SK-N-SH treated with all-trans-retinoic acid at 6 μM for 48 hours (cell line): ENCODE measurements around the gene HCRTR1.

Experiments
- ATAC-seq: fragments of 200-7000 bp; cut with Tn5 transposase; 3 replicates; pipeline ENCODE4 v1.9.1; 2020; ENCODE audit warnings: mild to moderate bottlenecking, moderate library complexity
- BACH2 ChIP-seq: fragments of 250-450 bp; sonication (Bioruptor Pico); IDR thresholded peaks from 2 replicates; pipeline ENCODE4 v1.9.0; 2021; ENCODE audit warnings: mild to moderate bottlenecking, borderline replicate concordance
- CSDC2 ChIP-seq: fragments of 250-450 bp; sonication (Bioruptor Pico); IDR thresholded peaks from 2 replicates; pipeline ENCODE4 v1.5.0; 2020; ENCODE audit warnings: mild to moderate bottlenecking, moderate library complexity
- ESRRG ChIP-seq: fragments of 250-450 bp; sonication (Bioruptor Pico); IDR thresholded peaks from 2 replicates; pipeline ENCODE4 v1.6.1; 2021; ENCODE audit warnings: mild to moderate bottlenecking
- GLIS3 ChIP-seq: fragments of 250-450 bp; sonication (Bioruptor Pico); IDR thresholded peaks from 2 replicates; pipeline ENCODE4 v1.5.0; 2020; ENCODE audit warnings: mild to moderate bottlenecking, moderate library complexity
- ISL1 ChIP-seq: fragments of 250-450 bp; sonication (Bioruptor Pico); IDR thresholded peaks from 2 replicates; pipeline ENCODE4 v2.1.2; 2022; ENCODE audit warnings: mild to moderate bottlenecking, moderate library complexity
- OSR1 ChIP-seq: fragments of 250-450 bp; sonication (Bioruptor Pico); IDR thresholded peaks from 2 replicates; pipeline ENCODE4 v1.8.0; 2022; ENCODE audit warnings: moderate library complexity, mild to moderate bottlenecking, inconsistent platforms
- PPARA ChIP-seq: fragments of 250-450 bp; sonication (Bioruptor Pico); IDR thresholded peaks from 2 replicates; pipeline ENCODE4 v1.5.0; 2020; ENCODE audit warnings: mild to moderate bottlenecking, borderline replicate concordance
- TCF4 ChIP-seq: fragments of 250-450 bp; sonication (Bioruptor Pico); IDR thresholded peaks from 2 replicates; pipeline ENCODE4 v1.8.0; 2021; ENCODE audit warnings: mild to moderate bottlenecking, moderate library complexity, borderline replicate concordance
- TOX ChIP-seq: fragments of 250-450 bp; sonication (Bioruptor Pico); IDR thresholded peaks from 2 replicates; pipeline ENCODE4 v1.8.0; 2021; ENCODE audit warnings: mild to moderate bottlenecking, moderate library complexity, borderline replicate concordance
- ZC3H10 ChIP-seq: fragments of 250-450 bp; sonication (Bioruptor Pico); IDR thresholded peaks from 2 replicates; pipeline ENCODE4 v1.5.1; 2021; ENCODE audit warnings: mild to moderate bottlenecking, moderate library complexity
- ZFP30 ChIP-seq: fragments of 450-650 bp; formaldehyde crosslinking; IDR thresholded peaks from 2 replicates; pipeline ENCODE4 v1.5.0; 2022; ENCODE audit warnings: mild to moderate bottlenecking, moderate library complexity
- ZNF565 ChIP-seq: fragments of 450-650 bp; formaldehyde crosslinking; conservative IDR thresholded peaks from 2 replicates; pipeline ENCODE4 v1.5.0; 2020; ENCODE audit warnings: low read depth, mild to moderate bottlenecking, moderate library complexity
- ZNF70 ChIP-seq: fragments of 450-650 bp; formaldehyde crosslinking; IDR thresholded peaks from 2 replicates; pipeline ENCODE4 v1.5.0; 2020; ENCODE audit warnings: mild to moderate bottlenecking, moderate library complexity
- ZNF8 ChIP-seq: fragments of 450-650 bp; formaldehyde crosslinking; IDR thresholded peaks from 2 replicates; pipeline ENCODE4 v1.5.0; 2020; ENCODE audit warnings: mild to moderate bottlenecking, moderate library complexity
- TF ChIP-seq, protein P1 (sequence below): fragments of 250-450 bp; sonication (Bioruptor Pico); IDR thresholded peaks from 2 replicates; pipeline ENCODE4 v1.8.0; 2021; ENCODE audit warnings: low read depth, mild to moderate bottlenecking, moderate library complexity, borderline replicate concordance
- TF ChIP-seq, protein P2 (sequence below): fragments of 250-450 bp; sonication (Bioruptor Pico); IDR thresholded peaks from 2 replicates; pipeline ENCODE4 v1.5.1; 2020; ENCODE audit warnings: low read depth, mild to moderate bottlenecking, moderate library complexity
- TF ChIP-seq, protein P3 (sequence below): fragments of 250-450 bp; sonication (Bioruptor Pico); IDR thresholded peaks from 2 replicates; pipeline ENCODE4 v1.5.0; 2020; ENCODE audit warnings: mild to moderate bottlenecking, moderate library complexity
- TF ChIP-seq, protein P4 (sequence below): fragments of 250-450 bp; sonication (Bioruptor Pico); IDR thresholded peaks from 2 replicates; pipeline ENCODE4 v1.8.0; 2020; ENCODE audit warnings: mild to moderate bottlenecking, moderate library complexity, borderline replicate concordance
- TF ChIP-seq, protein P5 (sequence below): fragments of 250-450 bp; sonication (Bioruptor Pico); IDR thresholded peaks from 2 replicates; pipeline ENCODE4 v1.5.1; 2021; ENCODE audit warnings: mild to moderate bottlenecking, moderate library complexity

HCRTR1 gene

DNA sequence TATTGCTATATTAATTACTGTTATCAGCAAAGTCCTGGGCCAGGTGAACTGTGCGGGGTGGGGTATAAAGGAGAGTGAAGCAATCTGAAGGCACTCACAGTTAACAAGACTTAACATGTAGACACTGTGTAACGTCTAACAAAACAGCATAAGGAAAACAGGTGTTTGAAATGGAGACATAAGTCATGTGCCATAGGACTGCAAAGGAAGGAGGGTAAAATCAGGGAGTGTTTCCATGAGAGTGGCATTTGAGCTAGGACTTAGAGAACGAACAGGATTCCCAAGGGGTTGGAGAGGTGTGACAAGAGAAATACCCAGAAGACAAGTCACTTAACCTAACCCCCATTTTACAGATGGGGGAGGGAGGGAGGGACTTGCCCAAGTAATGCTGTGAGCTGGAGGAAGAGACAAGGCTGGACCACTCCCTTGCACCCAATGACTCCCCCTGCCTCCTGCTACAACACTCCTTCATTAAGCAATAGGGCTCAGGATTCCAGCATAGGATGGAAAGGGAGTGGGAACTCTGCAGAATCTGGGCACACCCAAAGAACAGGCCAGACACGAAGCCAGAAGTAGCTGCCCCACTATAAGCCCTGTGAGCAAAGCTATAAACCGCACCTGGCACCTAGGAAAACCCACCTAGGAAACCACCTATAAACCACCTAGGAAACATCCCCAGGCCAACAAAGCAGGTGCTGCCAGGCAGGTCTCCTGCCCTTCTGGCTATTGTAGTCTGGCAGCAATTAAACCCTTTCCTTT, 20.6 kb downstream of the HCRTR1 start:
- ATAC-seq: no peak
- TF ChIP-seq ZNF565 (CRISPR knock-in tag) (no peak), TCF4 (CRISPR knock-in tag) (no peak), PPARA (CRISPR knock-in tag) (no peak), GLIS3 (CRISPR knock-in tag) (no peak), ZC3H10 (no peak), TOX (CRISPR knock-in tag) (no peak)
- TF ChIP-seq, protein P1, sequence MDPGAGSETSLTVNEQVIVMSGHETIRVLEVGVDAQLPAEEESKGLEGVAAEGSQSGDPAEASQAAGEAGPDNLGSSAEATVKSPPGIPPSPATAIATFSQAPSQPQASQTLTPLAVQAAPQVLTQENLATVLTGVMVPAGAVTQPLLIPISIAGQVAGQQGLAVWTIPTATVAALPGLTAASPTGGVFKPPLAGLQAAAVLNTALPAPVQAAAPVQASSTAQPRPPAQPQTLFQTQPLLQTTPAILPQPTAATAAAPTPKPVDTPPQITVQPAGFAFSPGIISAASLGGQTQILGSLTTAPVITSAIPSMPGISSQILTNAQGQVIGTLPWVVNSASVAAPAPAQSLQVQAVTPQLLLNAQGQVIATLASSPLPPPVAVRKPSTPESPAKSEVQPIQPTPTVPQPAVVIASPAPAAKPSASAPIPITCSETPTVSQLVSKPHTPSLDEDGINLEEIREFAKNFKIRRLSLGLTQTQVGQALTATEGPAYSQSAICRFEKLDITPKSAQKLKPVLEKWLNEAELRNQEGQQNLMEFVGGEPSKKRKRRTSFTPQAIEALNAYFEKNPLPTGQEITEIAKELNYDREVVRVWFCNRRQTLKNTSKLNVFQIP (CRISPR knock-in tag): no peak

DNA sequence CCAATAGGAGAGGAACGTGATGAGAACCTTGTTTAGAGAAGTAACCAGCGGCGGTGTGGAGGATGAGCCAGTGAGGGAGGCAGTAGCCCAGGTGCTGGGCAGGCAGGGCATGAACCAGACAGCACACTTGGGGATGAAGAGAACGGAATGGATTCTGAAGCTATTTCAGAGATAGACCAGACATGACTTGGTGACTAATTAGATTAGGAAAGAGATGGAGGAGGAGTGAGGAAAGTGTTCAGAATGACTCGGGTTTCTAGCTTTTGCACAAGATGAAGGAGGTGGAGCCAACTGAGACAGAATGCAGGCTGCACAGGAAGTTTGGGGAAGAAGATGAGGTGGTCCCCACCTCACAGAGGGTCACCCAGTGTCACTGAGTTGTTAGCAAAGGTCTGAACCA, 22.1 kb downstream of the HCRTR1 start:
- TF ChIP-seq, protein P2, sequence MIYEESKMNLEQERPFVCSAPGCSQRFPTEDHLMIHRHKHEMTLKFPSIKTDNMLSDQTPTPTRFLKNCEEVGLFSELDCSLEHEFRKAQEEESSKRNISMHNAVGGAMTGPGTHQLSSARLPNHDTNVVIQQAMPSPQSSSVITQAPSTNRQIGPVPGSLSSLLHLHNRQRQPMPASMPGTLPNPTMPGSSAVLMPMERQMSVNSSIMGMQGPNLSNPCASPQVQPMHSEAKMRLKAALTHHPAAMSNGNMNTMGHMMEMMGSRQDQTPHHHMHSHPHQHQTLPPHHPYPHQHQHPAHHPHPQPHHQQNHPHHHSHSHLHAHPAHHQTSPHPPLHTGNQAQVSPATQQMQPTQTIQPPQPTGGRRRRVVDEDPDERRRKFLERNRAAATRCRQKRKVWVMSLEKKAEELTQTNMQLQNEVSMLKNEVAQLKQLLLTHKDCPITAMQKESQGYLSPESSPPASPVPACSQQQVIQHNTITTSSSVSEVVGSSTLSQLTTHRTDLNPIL (CRISPR knock-in tag): no peak
- no peak for TF ChIP-seq ZNF565 (CRISPR knock-in tag)
- TF ChIP-seq ISL1: no peak
- TF ChIP-seq, protein P3, sequence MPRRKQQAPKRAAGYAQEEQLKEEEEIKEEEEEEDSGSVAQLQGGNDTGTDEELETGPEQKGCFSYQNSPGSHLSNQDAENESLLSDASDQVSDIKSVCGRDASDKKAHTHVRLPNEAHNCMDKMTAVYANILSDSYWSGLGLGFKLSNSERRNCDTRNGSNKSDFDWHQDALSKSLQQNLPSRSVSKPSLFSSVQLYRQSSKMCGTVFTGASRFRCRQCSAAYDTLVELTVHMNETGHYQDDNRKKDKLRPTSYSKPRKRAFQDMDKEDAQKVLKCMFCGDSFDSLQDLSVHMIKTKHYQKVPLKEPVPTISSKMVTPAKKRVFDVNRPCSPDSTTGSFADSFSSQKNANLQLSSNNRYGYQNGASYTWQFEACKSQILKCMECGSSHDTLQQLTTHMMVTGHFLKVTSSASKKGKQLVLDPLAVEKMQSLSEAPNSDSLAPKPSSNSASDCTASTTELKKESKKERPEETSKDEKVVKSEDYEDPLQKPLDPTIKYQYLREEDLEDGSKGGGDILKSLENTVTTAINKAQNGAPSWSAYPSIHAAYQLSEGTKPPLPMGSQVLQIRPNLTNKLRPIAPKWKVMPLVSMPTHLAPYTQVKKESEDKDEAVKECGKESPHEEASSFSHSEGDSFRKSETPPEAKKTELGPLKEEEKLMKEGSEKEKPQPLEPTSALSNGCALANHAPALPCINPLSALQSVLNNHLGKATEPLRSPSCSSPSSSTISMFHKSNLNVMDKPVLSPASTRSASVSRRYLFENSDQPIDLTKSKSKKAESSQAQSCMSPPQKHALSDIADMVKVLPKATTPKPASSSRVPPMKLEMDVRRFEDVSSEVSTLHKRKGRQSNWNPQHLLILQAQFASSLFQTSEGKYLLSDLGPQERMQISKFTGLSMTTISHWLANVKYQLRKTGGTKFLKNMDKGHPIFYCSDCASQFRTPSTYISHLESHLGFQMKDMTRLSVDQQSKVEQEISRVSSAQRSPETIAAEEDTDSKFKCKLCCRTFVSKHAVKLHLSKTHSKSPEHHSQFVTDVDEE (CRISPR knock-in tag): no peak
- TF ChIP-seq PPARA (CRISPR knock-in tag): no peak
- TF ChIP-seq TOX (CRISPR knock-in tag): no peak
- no peak for TF ChIP-seq TCF4 (CRISPR knock-in tag)
- TF ChIP-seq ZNF70 (CRISPR knock-in tag): no peak
- TF ChIP-seq GLIS3 (CRISPR knock-in tag): no peak
- TF ChIP-seq CSDC2: no peak
- TF ChIP-seq, protein P1 (CRISPR knock-in tag): no peak
- TF ChIP-seq, protein P4, sequence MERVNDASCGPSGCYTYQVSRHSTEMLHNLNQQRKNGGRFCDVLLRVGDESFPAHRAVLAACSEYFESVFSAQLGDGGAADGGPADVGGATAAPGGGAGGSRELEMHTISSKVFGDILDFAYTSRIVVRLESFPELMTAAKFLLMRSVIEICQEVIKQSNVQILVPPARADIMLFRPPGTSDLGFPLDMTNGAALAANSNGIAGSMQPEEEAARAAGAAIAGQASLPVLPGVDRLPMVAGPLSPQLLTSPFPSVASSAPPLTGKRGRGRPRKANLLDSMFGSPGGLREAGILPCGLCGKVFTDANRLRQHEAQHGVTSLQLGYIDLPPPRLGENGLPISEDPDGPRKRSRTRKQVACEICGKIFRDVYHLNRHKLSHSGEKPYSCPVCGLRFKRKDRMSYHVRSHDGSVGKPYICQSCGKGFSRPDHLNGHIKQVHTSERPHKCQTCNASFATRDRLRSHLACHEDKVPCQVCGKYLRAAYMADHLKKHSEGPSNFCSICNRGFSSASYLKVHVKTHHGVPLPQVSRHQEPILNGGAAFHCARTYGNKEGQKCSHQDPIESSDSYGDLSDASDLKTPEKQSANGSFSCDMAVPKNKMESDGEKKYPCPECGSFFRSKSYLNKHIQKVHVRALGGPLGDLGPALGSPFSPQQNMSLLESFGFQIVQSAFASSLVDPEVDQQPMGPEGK (CRISPR knock-in tag): no peak
- TF ChIP-seq, protein P5, sequence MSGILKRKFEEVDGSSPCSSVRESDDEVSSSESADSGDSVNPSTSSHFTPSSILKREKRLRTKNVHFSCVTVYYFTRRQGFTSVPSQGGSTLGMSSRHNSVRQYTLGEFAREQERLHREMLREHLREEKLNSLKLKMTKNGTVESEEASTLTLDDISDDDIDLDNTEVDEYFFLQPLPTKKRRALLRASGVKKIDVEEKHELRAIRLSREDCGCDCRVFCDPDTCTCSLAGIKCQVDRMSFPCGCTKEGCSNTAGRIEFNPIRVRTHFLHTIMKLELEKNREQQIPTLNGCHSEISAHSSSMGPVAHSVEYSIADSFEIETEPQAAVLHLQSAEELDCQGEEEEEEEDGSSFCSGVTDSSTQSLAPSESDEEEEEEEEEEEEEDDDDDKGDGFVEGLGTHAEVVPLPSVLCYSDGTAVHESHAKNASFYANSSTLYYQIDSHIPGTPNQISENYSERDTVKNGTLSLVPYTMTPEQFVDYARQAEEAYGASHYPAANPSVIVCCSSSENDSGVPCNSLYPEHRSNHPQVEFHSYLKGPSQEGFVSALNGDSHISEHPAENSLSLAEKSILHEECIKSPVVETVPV (CRISPR knock-in tag): no peak
- no peak for TF ChIP-seq ZFP30
- no peak for TF ChIP-seq ESRRG (CRISPR knock-in tag)
- peak; percentile 78 for ATAC-seq

DNA sequence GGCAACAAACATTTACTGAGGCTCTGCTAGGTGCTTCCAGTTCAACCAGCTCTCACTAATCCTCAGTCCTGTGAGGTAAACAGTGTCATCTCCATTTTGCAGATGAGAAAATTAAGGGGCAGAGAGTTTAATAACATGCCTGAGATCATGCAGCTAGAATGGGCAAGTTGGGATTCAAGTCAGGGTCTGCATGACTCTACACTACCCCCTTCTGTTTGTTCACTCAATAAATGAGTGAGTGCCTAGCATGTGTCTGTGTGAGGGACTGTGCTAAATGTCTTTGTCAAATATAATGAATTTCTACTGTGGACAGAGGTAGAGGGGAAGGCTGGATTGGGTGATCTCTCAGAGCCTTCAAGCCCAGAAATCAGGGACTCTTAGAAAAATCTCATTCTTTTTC, 22.7 kb downstream of the HCRTR1 start:
- ATAC-seq: no peak
- TF ChIP-seq ISL1 (no peak), ZFP30 (no peak), CSDC2 (no peak), TCF4 (CRISPR knock-in tag) (no peak), ZNF565 (CRISPR knock-in tag) (no peak), BACH2 (no peak), ZNF8 (CRISPR knock-in tag) (no peak), OSR1 (CRISPR knock-in tag) (no peak), GLIS3 (CRISPR knock-in tag) (no peak), TOX (CRISPR knock-in tag) (no peak)
- TF ChIP-seq, protein P2 (CRISPR knock-in tag): no peak
- TF ChIP-seq, protein P1 (CRISPR knock-in tag): no peak
